Measurements from ENCODE around the gene ZFAND4.
"Not testable (repeated sequence)": the region's sequence is repeated elsewhere in the genome, so short reads cannot be mapped to it uniquely, and the experiment has no call there.

ZFAND4 gene

DNA sequence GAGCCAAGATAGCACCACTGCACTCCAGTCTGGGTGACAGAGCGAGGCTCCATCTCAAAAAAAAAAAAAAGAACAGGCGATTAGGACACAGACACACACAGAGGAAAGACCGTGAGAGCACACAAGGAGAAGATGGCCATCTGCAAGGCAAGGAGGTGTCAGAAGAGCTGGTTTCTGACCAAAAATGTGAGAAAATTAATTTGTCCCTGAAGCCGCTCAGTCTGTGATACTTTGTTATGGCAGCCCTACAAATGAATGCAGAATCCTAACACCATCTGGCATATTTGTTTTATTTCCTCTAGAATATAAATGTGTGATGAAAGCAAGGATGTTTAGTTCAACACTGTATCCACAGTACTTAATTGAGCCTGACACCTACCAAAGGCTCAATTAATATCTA lies 69.7 kb downstream of the ZFAND4 start:
- FAIRE-seq = no peak
- no peak for TF ChIP-seq POLR2A (IDR thresholded peaks at IDR 0.05; ENCODE audit: low read depth, low read length)

DNA sequence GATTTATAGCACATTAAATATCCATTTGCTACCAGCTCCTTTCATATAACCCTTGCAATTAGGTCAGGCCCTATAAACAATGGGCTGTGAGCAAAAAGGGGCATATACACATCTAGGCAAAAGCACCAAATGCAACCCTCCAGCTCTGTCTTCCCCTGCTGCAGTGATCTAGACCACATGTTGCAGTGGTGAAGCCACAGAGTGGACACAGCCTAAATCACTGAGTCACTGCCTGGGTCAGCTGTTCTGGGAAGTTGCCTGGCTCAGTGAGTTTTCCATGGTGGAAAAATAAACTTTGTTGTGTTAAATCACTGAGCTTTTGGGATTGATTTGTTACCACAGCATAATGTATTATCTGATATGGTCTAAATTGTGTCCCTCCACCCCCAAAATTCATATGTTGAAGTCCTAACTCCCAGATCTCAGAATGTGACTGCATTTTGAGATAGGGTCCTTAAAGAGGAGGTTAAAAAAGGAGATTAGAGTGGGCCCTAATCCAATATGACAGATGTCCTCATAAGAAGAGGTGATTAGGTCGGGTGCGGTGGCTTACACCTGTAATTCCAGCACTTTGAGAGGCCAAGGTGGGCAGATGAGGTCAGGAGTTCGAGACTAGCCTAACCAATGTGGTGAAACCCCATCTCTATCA lies 70.4 kb downstream of the ZFAND4 start:
- peak; percentile 6 for FAIRE-seq
- no peak for DNase-seq (ENCODE audit: insufficient read length, low spot score)
- TF ChIP-seq POLR2A (IDR thresholded peaks at IDR 0.05; ENCODE audit: low read depth, low read length) = no peak

More for the DNA sequence above, 69.7 kb downstream of the ZFAND4 start:
- no peak for DNase-seq (ENCODE audit: insufficient read length, low spot score)

- FAIRE-seq; DNase-seq (ENCODE audit: insufficient read length, low spot score): not testable (repeated sequence)
These were observed 71.2 kb downstream of the ZFAND4 start for GRCh38 chr10:45601254-45601930.

GRCh38 chr10:45600337-45601253 lies 72.0 kb downstream of the ZFAND4 start:
- not testable (repeated sequence) for DNase-seq (ENCODE audit: insufficient read length, low spot score); FAIRE-seq

DNA sequence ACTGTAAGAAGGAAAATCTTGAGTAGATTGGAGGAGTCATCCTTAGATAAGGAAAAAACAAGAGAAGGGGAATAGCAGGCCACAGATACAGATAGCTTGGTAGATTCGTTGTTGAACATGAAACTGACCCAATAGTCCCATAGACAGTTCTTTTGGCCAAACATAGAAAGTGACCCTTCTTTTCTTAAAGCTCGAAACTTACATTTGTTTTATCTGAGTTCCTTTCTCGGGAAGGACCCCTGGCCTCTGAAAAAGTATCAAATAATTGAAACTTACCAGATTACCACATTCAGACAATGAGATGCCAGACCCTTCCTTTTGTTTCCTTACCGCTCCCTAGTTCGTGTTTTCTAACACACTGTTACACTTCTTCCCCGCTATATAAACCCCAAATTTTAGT lies 72.9 kb downstream of the ZFAND4 start:
- TF ChIP-seq POLR2A (IDR thresholded peaks at IDR 0.05; ENCODE audit: low read depth, low read length) = no peak
- FAIRE-seq (no peak), DNase-seq (ENCODE audit: insufficient read length, low spot score) (no peak)

DNA sequence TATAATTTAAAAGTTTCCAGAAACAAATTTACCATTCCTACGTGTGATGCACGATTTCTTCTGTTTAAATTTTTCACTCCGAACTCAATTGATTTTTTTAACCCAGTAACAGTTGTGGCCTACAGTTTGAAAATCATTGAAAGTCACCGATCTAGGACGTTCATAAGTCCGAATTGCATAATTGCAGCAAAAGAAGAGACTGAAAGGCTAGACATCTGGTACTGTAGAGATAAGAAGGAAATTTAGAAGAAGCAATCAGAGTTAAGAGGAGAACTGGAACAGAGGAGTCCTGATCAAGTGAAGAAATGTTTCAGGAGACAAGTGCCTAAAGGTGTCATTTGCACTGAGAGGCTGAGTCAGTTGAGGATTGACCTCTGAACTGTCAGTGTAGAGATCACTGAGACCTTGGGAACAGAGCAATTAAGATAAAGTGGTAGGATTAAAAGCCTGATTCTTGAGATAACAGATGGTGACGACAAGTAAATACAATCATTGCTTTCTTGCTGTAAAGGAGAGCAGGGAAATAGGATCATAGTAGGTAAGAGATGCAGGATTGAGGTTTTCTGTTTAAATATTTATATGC lies 73.5 kb downstream of the ZFAND4 start:
- no peak for TF ChIP-seq POLR2A (IDR thresholded peaks at IDR 0.05; ENCODE audit: low read depth, low read length)
- DNase-seq (ENCODE audit: insufficient read length, low spot score) = no peak
- FAIRE-seq = no peak

- FAIRE-seq (no peak), DNase-seq (ENCODE audit: insufficient read length, low spot score) (no peak)
- TF ChIP-seq POLR2A (IDR thresholded peaks at IDR 0.05; ENCODE audit: low read depth, low read length) = no peak
These were observed 76.0 kb downstream of the ZFAND4 start for GRCh38 chr10:45596526-45596925.

- TF ChIP-seq POLR2A (IDR thresholded peaks at IDR 0.05; ENCODE audit: low read depth, low read length) = peak; percentile 33
- DNase-seq (ENCODE audit: insufficient read length, low spot score) = peak; percentile 94
- FAIRE-seq = peak; percentile 83
These were observed 78.1 kb downstream of the ZFAND4 start for GRCh38 chr10:45594276-45595157.

GRCh38 chr10:45593938-45594275 lies 78.7 kb downstream of the ZFAND4 start:
- FAIRE-seq (no peak), DNase-seq (ENCODE audit: insufficient read length, low spot score) (no peak)
- TF ChIP-seq POLR2A (IDR thresholded peaks at IDR 0.05; ENCODE audit: low read depth, low read length) = no peak

GRCh38 chr10:45592926-45593325 lies 79.6 kb downstream of the ZFAND4 start:
- no peak for DNase-seq (ENCODE audit: insufficient read length, low spot score)
- no peak for TF ChIP-seq POLR2A (IDR thresholded peaks at IDR 0.05; ENCODE audit: low read depth, low read length)
- FAIRE-seq = no peak

- no peak for FAIRE-seq
- no peak for TF ChIP-seq POLR2A (IDR thresholded peaks at IDR 0.05; ENCODE audit: low read depth, low read length)
These were observed 80.1 kb downstream of the ZFAND4 start for GRCh38 chr10:45592432-45592831.

GRCh38 chr10:45591280-45591679 lies 81.3 kb downstream of the ZFAND4 start:
- FAIRE-seq (no peak), DNase-seq (ENCODE audit: insufficient read length, low spot score) (no peak)
- TF ChIP-seq POLR2A (IDR thresholded peaks at IDR 0.05; ENCODE audit: low read depth, low read length) = no peak

More at GRCh38 chr10:45592432-45592831, 80.1 kb downstream of the ZFAND4 start:
- no peak for DNase-seq (ENCODE audit: insufficient read length, low spot score)

DNA sequence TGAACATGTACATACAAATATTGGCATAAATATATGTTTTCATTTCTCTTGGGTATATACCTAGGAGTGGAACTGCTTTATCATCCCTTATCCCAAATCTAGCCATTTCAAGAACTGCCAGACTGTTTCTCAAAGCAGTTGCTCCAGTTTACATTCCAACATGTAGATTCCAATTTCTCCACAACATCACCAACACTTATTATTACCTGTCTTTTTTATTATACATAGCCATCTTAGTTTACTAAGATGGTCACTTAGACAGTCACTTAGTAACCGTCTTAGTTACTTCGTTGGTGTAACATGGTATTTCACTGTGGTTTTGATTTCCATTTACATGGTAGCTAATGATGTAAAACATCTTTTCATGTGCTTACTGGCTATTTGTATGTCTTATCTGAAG lies 82.7 kb downstream of the ZFAND4 start:
- TF ChIP-seq POLR2A (IDR thresholded peaks at IDR 0.05; ENCODE audit: low read depth, low read length) = no peak
- FAIRE-seq (no peak), DNase-seq (ENCODE audit: insufficient read length, low spot score) (no peak)
